HCT116 (cell line): ENCODE data around the gene WDR82. TPM values are rescaled to one million over a fixed set of nuclear protein-coding genes. Genes with fewer than 3 reads are reported as not detected.

ENCODE experiments used
- ATAC-seq: fragments of 200-7000 bp; cut with Tn5 transposase; 2 replicates; pipeline ENCODE4 v1.9.1; 2020; ENCODE audit warnings: mild to moderate bottlenecking, moderate library complexity
- BruUV-seq: library from RNA; stranded (reverse); fragments of 400-500 nt; replicated peaks from 2 replicates; lab custom pipeline; 2021; lab: Mats Ljungman, UMichigan
- CTCF ChIA-PET: fragments of 300-600 bp; sonication (Branson Sonifier 250); formaldehyde crosslinking; loops from one replicate; lab custom pipeline; 2021; ENCODE audit warnings: antibody characterized with exemption; lab: Charles Lee
- POLR2A ChIA-PET: fragments of 300-600, 350-600 bp; sonication (Branson Sonifier 250); formaldehyde crosslinking; loops from one replicate; lab custom pipeline; 2021; ENCODE audit warnings: antibody characterized with exemption; lab: Charles Lee
- RAD21 ChIA-PET, 2 experiments: fragments of 300-600 bp; sonication (Branson Sonifier 250); formaldehyde crosslinking; loops; one replicate each; lab custom pipeline; 2023; ENCODE audit warnings: low total read pairs in 2 of 2; ENCODE audit not compliant: uncharacterized antibody in 2 of 2, unreplicated experiment in 2 of 2, low non-redundant PET in 1 of 2; lab: Charles Lee
- DNase-seq: peaks from one replicate; pipeline ENCODE4 v3.0.0-alpha.2; 2010; ENCODE audit warnings: low read depth, low spot score
- H2AFZ ChIP-seq: fragments of 200-600 bp; shearing (Covaris generic), sonication (generic); 2 replicates; pipeline ENCODE4 v1.6.1; 2017; ENCODE audit warnings: low read depth, mixed run types, mixed read lengths, antibody characterized with exemption, low read length; ENCODE audit not compliant: poor library complexity, severe bottlenecking
- H3K27ac ChIP-seq: 2 replicates; pipeline ENCODE4 v1.5.1; 2012; ENCODE audit warnings: low read depth, low read length
- H3K27me3 ChIP-seq: fragments of 200-600 bp; sonication (generic); 2 replicates; pipeline ENCODE4 v1.6.1; 2016; ENCODE audit warnings: mixed run types, low read length, mixed read lengths; ENCODE audit not compliant: insufficient read depth
- H3K36me3 ChIP-seq, 2 experiments: fragments of 200-500 bp in 1 of 2; fragments of 200-600 bp in 1 of 2; sonication (Bioruptor generic) in 1 of 2; sonication (generic) in 1 of 2; 2 replicates each; pipeline versions ENCODE4 v1.5.1 to v1.6.1; 2014 to 2016; ENCODE audit warnings: low read length in 2 of 2, inconsistent platforms in 1 of 2, mixed read lengths in 1 of 2, mixed run types in 1 of 2; ENCODE audit not compliant: insufficient read depth in 2 of 2, control insufficient read depth in 1 of 2
- H3K4me1 ChIP-seq, 2 experiments: fragments of 200-600 bp in 1 of 2; sonication (generic) in 1 of 2; 2 replicates each; pipeline versions ENCODE4 v1.5.1 to v1.6.1; 2012 to 2017; ENCODE audit warnings: low read length in 2 of 2, inconsistent platforms in 1 of 2, mild to moderate bottlenecking in 1 of 2, mixed read lengths in 1 of 2, mixed run types in 1 of 2, moderate library complexity in 1 of 2; ENCODE audit not compliant: insufficient read depth in 2 of 2, control insufficient read depth in 1 of 2
- H3K4me2 ChIP-seq: fragments of 200-600 bp; sonication (generic); 2 replicates; pipeline ENCODE4 v1.6.1; 2017; ENCODE audit warnings: mixed run types, low read length, mixed read lengths
- H3K4me3 ChIP-seq, 2 experiments: fragments of 200-600 bp in 1 of 2; sonication (generic) in 1 of 2; replicated peaks in 1 of 2; 2 replicates each; pipeline ENCODE4 v1.5.1; 2011 to 2016; ENCODE audit warnings: low read length in 2 of 2, control low read depth in 1 of 2, low read depth in 1 of 2, mild to moderate bottlenecking in 1 of 2, mixed read lengths in 1 of 2, mixed run types in 1 of 2
- H3K79me2 ChIP-seq: fragments of 200-600 bp; sonication (generic); 2 replicates; pipeline ENCODE4 v1.6.1; 2017; ENCODE audit warnings: mild to moderate bottlenecking, mixed run types, low read length, moderate library complexity, mixed read lengths; ENCODE audit not compliant: insufficient read depth
- H3K9ac ChIP-seq: fragments of 200-600 bp; sonication (generic); 2 replicates; pipeline ENCODE4 v1.6.1; 2016; ENCODE audit warnings: low read length, mixed read lengths
- H3K9me2 ChIP-seq: fragments of 200-600 bp; sonication (generic), shearing (Covaris generic); 2 replicates; pipeline ENCODE4 v1.6.1; 2017; ENCODE audit warnings: mixed run types, mild to moderate bottlenecking, moderate library complexity; ENCODE audit not compliant: insufficient read depth
- H3K9me3 ChIP-seq, 2 experiments: fragments of 200-500 bp in 1 of 2; fragments of 200-600 bp in 1 of 2; sonication (Bioruptor generic) in 1 of 2; sonication (generic) in 1 of 2; 2 replicates each; pipeline ENCODE4 v1.6.1; 2014 to 2017; ENCODE audit warnings: low read length in 2 of 2, mixed read lengths in 2 of 2, inconsistent platforms in 1 of 2, low read depth in 1 of 2, mild to moderate bottlenecking in 1 of 2, mixed run types in 1 of 2, moderate library complexity in 1 of 2; ENCODE audit not compliant: control insufficient read depth in 1 of 2, insufficient read depth in 1 of 2
- H4K20me1 ChIP-seq: fragments of 200-600 bp; sonication (generic), shearing (Covaris generic); 2 replicates; pipeline ENCODE4 v1.6.1; 2017; ENCODE audit warnings: mixed run types, mild to moderate bottlenecking, moderate library complexity; ENCODE audit not compliant: insufficient read depth
- ATF3 ChIP-seq: IDR thresholded peaks from 2 replicates; pipeline ENCODE4 v1.6.1; 2012
- ELF1 ChIP-seq: IDR thresholded peaks from 2 replicates; pipeline ENCODE4 v1.6.1; 2012; ENCODE audit warnings: low read depth, borderline replicate concordance
- EZH2phosphoT487 ChIP-seq: fragments of 200-600 bp; IDR thresholded peaks from 2 replicates; pipeline ENCODE4 v1.6.1; 2018; ENCODE audit warnings: antibody characterized with exemption, borderline replicate concordance
- POLR2AphosphoS5 ChIP-seq: IDR thresholded peaks from 2 replicates; pipeline ENCODE4 v1.6.1; 2011; ENCODE audit warnings: mild to moderate bottlenecking, low read depth, low read length, moderate library complexity
- SP1 ChIP-seq: IDR thresholded peaks from 2 replicates; pipeline ENCODE4 v1.6.1; 2012; ENCODE audit warnings: low read depth
- ZBTB33 ChIP-seq: IDR thresholded peaks from 2 replicates; pipeline ENCODE4 v1.6.1; 2011; ENCODE audit warnings: mild to moderate bottlenecking, low read length, moderate library complexity; ENCODE audit not compliant: insufficient replicate concordance; ENCODE audit errors: extremely low read depth
- intact Hi-C: fragments of 100-400 bp; cut with micrococcal nuclease; formaldehyde crosslinking; loops from 2 replicates; pipeline ENCODE4 v1.10.0; 2022
- microRNA counts: library from miRNA; unstranded; fragments of <30 nt; microRNA quantifications from one replicate; lab custom pipeline; 2015
- microRNA-seq: library from miRNA; unstranded; fragments of <30 nt; microRNA quantifications from one replicate; pipeline ENCODE4, GENCODE V29; 2016; ENCODE audit warnings: borderline number of aligned reads
- total RNA-seq: library from RNA; stranded (reverse); gene quantifications from one replicate; pipeline ENCODE4 v1.2.1, GENCODE V29; 2021; ENCODE audit not compliant: unreplicated experiment

Gene WDR82
- total RNA-seq, 1 experiment from 2014 or later: 89.7 TPM

DNA sequence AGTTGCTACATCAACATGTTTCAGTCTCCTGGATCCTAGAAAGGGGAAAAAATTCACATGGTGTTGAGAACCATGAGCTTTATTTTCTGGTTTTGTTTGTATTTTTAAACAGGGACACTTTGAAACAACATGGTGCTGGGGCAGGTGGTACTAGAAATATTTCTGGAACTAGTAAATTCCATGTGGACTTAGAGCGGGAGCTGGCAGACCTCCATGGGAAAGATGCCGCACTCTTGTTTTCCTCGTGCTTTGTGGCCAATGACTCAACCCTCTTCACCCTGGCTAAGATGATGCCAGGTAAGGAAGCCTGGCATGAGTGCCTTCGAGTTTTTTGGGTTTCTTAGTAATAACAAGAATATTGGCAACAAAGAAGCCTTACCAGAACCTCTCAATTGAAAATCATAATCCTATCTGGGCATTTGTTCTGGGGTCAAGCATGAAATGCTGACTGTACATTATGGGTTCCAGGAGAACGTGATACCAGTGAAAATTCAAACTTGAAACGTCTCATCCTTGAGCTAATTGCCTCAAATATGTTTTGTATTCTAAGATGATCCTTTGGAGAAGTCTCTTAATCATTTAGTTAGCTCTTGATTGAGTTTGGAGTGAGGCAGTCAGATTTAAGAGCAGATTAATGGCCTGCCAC, 72.6 kb downstream of the WDR82 start:
- Histone ChIP-seq H3K9ac (no peak overlapping the region), H3K4me1 (no peaks in the 10 kb centered on the region), H3K27ac (no peak overlapping the region), H4K20me1 (no peaks in the 10 kb centered on the region), H3K9me2 (no peaks in the 10 kb centered on the region), H3K9me3 (no peaks in the 10 kb centered on the region), H3K27me3 (no peaks in the 10 kb centered on the region), H3K4me2 (no peak overlapping the region), H3K79me2 (no peaks in the 10 kb centered on the region; the same call in 1 of the 2 replicates), H3K36me3 (peaks cover 75 to 81% of the 10 kb centered on the region in 2 experiments), H3K4me3 (no peak overlapping the region), H2AFZ (no peak overlapping the region)
- CTCF ChIA-PET: interaction anchor here (1.0 to 1.2 kb wide), 2 partner anchors 15 to 134 kb away, joined by 3 read pairs; no protein-coding TSS in a partner anchor
- ATAC-seq (no peak), DNase-seq (no peak)
- TF ChIP-seq ATF3 (no peak), SP1 (no peak), POLR2AphosphoS5 (no peak), ELF1 (no peak), ZBTB33 (no peak), EZH2phosphoT487 (no peak)
- intact Hi-C loops: no loop called here
- RAD21 ChIA-PET: no interaction called here
- POLR2A ChIA-PET: interaction anchor here (1.3 to 2.4 kb wide), 2 partner anchors 8 to 11 kb away, joined by 3 to 7 read pairs; no protein-coding TSS in a partner anchor
- BruUV-seq: no TSS peak

MicroRNAs within 50 kb of the gene (microRNA counts, 767-probe panel; counts per million panel counts)
- 27,418 counts per million, percentile 88 among the panel's probes with 10 or more counts for microRNA hsa-let-7g-5p (lab: Ali Mortazavi, UCI)

Small RNAs within 50 kb of the gene (microRNA-seq; reads per million reads assigned to microRNA genes)
- not detected for gene MIR135A1
- gene MIRLET7G: 57,524 reads per million, percentile 99 among the genes with 10 or more reads in this experiment

Other genes with a start within 250 kb of the WDR82 start
- gene DUSP7, start 222.1 kb downstream of the WDR82 start, total RNA-seq: 16.6 TPM
- gene POC1A, start 124.2 kb downstream of the WDR82 start, total RNA-seq: 34.0 TPM
- gene ALAS1, start 80.5 kb downstream of the WDR82 start, total RNA-seq: 74.0 TPM
- 0.15 TPM for gene TLR9, start 53.0 kb downstream of the WDR82 start, total RNA-seq
- 100 TPM for gene TWF2, start 39.5 kb downstream of the WDR82 start, total RNA-seq
- 16.6 TPM for gene PPM1M, start 32.9 kb downstream of the WDR82 start, total RNA-seq
- 9.1 TPM for gene GLYCTK, start 9.2 kb upstream of the WDR82 start, total RNA-seq
- gene DNAH1, start 37.7 kb upstream of the WDR82 start, total RNA-seq: 5.5 TPM
- 72.0 TPM for gene BAP1, start 131.4 kb upstream of the WDR82 start, total RNA-seq
- gene PHF7, start 132.0 kb upstream of the WDR82 start, total RNA-seq: 10.0 TPM
- 4.2 TPM for gene SEMA3G, start 166.5 kb upstream of the WDR82 start, total RNA-seq
- 2.2 TPM for gene TNNC1, start 175.4 kb upstream of the WDR82 start, total RNA-seq
- 72.8 TPM for gene NISCH, start 177.0 kb upstream of the WDR82 start, total RNA-seq
- 0.44 TPM for gene STAB1, start 216.7 kb upstream of the WDR82 start, total RNA-seq